Kidney epithelial cell (primary cell): ENCODE data around the gene MAP3K19. TPM values are rescaled to one million over a fixed set of nuclear protein-coding genes. Genes with fewer than 3 reads are reported as not detected.

Experiments used
- DNase-seq: peaks from one replicate; pipeline ENCODE4 v3.0.0-alpha.2; 2010; ENCODE audit warnings: low read depth
- H3K27me3 ChIP-seq: 2 replicates; pipeline ENCODE4 v1.6.0; 2011; ENCODE audit warnings: low read length; ENCODE audit not compliant: control insufficient read depth, insufficient read depth
- H3K36me3 ChIP-seq: 2 replicates; pipeline ENCODE4 v1.5.1; 2011; ENCODE audit warnings: low read length; ENCODE audit not compliant: control insufficient read depth, insufficient read depth
- H3K4me3 ChIP-seq: 2 replicates; pipeline ENCODE4 v1.5.1; 2011; ENCODE audit warnings: low read depth, mild to moderate bottlenecking, control low read depth, low read length
- total RNA-seq: library from RNA; depleted of rRNA; stranded (reverse); fragments of >200 nt; gene quantifications from 2 replicates; pipeline ENCODE4 v1.2.3, GENCODE V29; 2015
- TF ChIP-seq, protein P1 (sequence below): IDR thresholded peaks from 2 replicates; pipeline ENCODE4 v1.5.1; 2011; ENCODE audit warnings: mild to moderate bottlenecking, moderate library complexity, low read length, control low read depth, inconsistent platforms; ENCODE audit not compliant: insufficient read depth, poor library complexity, severe bottlenecking

The MAP3K19 gene
- total RNA-seq, 1 donor from 2014 or later: not detected

DNA sequence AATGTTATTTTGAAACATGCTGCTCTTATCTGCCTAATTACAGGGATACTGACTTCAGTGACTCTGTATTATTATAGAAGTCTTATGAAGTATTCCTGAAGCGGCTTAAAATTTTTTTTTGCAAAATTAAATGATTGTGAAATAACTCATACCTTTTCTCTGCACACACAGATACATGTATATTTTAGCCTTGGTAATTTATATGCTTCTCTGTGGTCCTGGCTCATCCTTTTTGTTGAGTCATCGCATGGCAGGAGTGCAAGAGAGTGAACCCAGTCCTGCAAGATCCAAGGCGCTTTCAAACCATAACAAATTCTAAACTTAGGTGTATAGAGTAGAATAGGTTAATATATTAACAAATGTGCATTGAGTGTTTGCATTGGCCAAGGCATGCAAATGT is 120.1 kb downstream of the MAP3K19 start:
- H3K36me3 ChIP-seq: no peaks in the 10 kb centered on the region
- TF ChIP-seq, protein P1, sequence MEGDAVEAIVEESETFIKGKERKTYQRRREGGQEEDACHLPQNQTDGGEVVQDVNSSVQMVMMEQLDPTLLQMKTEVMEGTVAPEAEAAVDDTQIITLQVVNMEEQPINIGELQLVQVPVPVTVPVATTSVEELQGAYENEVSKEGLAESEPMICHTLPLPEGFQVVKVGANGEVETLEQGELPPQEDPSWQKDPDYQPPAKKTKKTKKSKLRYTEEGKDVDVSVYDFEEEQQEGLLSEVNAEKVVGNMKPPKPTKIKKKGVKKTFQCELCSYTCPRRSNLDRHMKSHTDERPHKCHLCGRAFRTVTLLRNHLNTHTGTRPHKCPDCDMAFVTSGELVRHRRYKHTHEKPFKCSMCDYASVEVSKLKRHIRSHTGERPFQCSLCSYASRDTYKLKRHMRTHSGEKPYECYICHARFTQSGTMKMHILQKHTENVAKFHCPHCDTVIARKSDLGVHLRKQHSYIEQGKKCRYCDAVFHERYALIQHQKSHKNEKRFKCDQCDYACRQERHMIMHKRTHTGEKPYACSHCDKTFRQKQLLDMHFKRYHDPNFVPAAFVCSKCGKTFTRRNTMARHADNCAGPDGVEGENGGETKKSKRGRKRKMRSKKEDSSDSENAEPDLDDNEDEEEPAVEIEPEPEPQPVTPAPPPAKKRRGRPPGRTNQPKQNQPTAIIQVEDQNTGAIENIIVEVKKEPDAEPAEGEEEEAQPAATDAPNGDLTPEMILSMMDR: no peak
- no peaks in the 10 kb centered on the region for H3K27me3 ChIP-seq
- no peak overlapping the region for H3K4me3 ChIP-seq
- DNase-seq: no peak

DNA sequence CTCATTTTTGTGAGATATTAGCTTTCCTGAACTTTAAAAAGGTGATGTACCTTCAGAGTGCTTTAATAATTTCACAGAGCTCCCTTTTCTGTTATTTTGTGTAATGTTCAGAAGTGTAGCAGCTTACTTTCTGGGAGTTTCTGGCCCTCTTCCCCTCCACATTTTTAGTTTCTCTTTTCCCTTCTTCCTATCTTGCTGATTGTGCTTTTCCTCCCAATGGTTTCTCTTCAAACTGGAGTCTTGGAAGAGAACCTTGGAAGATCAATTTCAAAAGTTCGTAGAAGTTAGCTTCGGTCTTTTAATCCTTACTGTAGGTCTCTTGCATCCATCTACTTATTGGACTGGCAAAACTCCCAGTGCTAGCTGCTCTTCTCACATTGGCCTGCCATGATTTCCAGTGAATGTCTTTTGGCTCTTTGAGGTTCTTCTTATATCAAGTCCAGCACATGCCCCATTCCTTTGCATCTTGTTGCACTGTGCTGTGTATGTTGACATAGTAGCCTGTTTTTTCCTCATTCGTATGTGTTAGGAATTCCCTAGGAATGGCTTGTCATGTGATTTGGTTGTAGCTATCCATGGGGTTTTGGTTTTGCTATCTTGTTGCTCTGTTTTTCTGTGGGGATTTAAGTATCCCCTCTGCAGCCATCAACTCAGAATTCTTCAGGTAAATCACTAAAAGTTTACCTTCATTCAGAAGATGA is 120.9 kb downstream of the MAP3K19 start:
- no peak for DNase-seq
- H3K4me3 ChIP-seq: no peak overlapping the region
- H3K36me3 ChIP-seq: no peaks in the 10 kb centered on the region
- H3K27me3 ChIP-seq: no peaks in the 10 kb centered on the region
- TF ChIP-seq, protein P1: no peak

DNA sequence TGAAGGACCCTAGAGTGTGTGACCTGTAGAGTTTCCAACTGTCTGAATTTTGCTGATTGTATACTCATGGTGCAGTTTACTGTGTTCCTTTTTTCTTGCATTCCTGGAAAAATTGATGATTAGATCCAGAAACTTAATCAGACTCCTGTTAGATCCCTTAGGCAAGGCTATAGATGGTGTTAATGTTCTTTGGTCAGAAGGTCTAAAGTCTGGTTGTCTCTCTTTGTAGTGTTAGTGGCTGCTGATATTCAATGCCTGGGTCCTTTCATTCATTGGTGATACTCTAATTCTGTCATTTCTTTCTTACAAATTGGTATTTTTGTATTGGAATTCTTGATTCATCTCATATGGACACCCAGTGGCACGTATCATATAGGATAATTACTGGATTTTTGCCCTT is 122.3 kb downstream of the MAP3K19 start:
- no peaks in the 10 kb centered on the region for H3K27me3 ChIP-seq
- TF ChIP-seq, protein P1: no peak
- DNase-seq: no peak
- H3K36me3 ChIP-seq: no peaks in the 10 kb centered on the region
- H3K4me3 ChIP-seq: no peak overlapping the region

DNA sequence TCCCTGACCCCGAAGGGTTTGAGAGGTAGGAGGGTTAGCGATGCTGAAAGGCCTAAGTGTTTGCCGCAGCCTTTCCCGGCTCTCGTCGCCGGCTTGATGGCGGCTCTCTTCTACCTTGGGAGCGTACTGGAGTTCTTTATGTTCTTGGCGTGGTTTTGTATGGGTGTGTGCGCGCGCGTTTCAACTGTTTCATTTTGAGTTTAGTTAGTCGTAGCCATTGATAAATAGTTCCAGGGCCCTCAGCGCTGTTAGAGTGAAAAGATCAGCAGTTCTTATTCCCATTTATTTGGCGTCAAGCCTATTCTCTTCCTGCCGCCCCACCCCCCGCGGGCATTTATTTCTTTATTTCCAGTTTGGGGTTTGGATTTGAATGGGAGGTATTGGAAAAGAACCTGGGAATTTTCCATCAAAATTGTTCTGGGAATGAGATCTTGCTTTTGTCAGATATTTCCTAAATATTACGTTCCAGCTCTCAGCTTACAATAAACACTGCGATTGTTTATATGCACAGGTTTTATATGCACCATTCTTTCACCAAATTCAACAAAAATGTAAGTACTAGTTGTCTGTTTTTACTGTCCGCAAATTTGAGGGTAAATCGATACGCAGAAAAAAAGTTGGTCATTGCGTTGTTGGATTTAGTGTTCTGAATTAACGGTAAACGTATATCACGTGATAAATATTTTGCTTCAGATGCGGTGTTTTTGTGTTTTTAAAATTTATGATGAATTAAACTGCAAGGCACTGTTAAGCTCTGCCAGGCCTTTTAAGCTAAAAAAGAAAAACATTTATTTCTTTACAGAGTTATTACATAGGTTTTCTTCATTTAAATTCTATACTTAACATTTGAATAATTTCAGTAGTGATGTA is 127.7 kb downstream of the MAP3K19 start:
- TF ChIP-seq, protein P1: no peak
- Histone ChIP-seq H3K36me3 (no peaks in the 10 kb centered on the region), H3K27me3 (no peaks in the 10 kb centered on the region), H3K4me3 (peak overlapping the region; percentile 100)
- DNase-seq: no peak

DNA sequence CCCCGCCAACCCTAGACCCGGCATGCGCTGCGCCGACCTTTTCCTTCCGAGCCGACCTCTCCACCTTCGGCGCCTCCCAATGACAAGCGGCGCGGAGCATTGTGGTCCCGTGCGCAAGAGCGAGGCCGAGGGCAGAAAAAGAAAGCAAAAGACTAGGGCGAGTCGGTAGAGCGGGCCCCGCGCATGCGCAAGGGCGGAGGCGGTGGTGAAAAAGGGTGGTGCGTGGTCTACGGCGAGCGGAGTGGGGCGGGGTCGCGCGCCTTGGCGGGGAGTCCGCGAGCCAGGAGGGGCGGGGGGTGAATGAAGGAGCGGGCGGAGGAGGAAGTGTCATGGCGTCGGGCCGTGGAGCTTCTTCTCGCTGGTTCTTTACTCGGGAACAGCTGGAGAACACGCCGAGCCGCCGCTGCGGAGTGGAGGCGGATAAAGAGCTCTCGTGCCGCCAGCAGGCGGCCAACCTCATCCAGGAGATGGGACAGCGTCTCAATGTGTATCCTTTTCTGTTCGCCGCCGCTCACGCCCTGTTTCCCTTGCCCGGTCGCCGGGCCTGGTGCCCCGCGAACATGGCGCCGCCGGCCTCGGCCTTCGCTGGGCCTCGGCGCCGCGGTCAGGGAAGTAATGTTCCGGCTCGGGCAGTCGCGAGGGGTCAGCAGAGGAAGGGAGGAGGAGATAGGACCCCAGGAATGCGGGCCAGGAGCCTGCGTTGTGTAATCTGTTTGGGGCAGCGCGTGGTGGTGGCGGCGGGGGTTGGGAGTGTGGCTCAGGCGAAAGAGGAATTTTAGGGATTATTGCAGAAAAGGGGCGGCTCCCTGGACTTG is 128.5 kb downstream of the MAP3K19 start, which contains the start of gene CCNT2:
Gene CCNT2, plus strand, starts transcription at position 297 of the 815 bp plus-strand sequence. Its CDS starts 33 bp downstream, at position 330.
- Histone ChIP-seq H3K4me3 (peak within 1 kb of the TSS; percentile 100), H3K27me3 (no peaks in the 10 kb centered on the region), H3K36me3 (no peaks in the 10 kb centered on the region)
- TF ChIP-seq, protein P1: no peak
- DNase-seq: peak; percentile 91
